GM21447 (cell line): ENCODE data around the gene PAQR3.

ENCODE experiments used
- ATAC-seq: cut with Tn5 transposase; IDR thresholded peaks from one replicate; pipeline ENCODE4 v1.9.1; 2021; ENCODE audit not compliant: unreplicated experiment

Gene PAQR3

GRCh38 chr4:78863254-78863869 lies 75.9 kb downstream of the PAQR3 start:
- ATAC-seq, result peak; percentile 57

- no peak for ATAC-seq
Observed at GRCh38 chr4:78862314-78862737, 76.9 kb downstream of the PAQR3 start.
